Activated gamma-delta T cell treated with Interleukin-2 at 50 U/mL for 16 hours (primary cell): ENCODE results near the gene CTRL.
"Not testable (repeated sequence)": the region's sequence is repeated elsewhere in the genome, so short reads cannot be mapped to it uniquely, and the experiment has no call there.

Source experiments
- DNase-seq: peaks from one replicate; pipeline ENCODE4 v3.0.0-alpha.2; 2020

CTRL gene

DNA sequence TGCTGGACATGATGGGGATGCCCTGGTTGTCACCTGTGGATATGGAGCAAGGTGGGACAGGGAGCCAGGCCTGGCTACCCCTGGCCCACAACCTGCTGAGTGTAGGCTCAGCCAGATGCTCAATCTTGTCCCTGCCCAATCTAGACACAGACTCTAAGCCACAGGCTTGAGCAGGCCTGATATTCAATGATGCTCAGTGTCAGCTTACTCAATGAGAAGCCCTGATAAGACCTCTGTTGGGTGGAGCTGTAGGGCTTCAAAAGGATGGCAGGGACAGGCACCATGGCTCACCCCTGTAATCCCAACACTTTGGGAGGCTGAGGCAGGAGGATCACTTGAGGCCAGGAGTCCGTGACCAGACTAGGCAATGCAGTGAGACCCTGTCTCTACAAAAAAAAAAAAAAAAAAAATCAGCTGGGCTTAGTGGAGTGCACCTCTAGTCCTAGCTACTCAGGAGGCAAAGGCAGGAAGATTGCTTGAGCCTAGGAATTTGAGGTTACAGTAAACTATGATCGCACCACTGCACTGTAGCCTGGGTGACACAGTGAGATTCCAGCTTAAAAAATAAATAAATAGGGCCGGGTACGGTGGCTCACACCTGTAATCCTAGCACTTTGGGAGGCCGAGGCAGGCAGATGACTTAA is 8.9 kb upstream of the CTRL start:
- no peak for DNase-seq

DNA sequence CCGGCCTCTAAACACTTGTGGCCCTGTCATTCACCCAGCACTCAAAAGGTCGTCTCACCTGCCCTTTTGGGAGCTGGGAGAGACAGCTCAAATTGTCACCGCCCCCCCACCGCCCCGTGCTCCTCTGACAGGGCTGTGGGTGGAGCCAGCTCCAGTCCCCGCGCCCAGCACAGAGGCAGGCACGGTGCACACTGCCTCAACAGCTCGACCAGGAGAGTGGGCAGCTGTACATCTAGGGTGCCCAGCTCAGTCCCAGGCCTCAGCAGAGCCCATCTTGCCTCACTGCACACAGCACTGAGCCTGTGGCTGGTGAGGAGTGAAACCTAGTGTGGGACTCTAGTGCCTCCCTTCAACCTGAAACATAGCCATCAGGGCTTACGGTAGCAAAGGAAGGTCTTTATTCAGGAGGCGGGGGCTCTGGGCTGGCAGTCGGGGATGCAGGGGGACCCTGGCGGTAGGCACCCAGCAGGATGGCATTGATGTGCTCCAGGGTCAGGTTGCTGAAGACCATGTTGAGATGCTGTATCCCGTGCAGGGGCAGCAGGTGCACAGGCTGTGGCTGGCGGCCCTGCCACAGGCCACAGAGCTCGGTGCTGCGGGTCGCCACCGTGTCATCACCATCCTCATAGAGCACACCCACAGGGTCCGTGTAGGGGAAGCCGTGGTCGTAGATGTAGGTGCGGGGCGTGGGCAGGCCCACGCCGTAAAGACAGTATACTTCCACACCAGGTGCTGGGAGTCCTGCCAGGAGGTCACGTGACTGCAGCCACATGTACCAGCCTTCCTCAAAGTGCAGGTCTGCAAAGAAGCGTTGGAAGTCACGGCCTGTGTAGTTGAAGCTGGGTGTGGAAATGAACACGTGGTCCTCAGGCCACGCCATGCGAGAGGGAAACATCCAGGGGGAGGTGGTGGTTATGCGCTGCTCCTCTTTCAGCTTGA is 8.1 kb upstream of the CTRL start:
- DNase-seq = peak; percentile 37

DNA sequence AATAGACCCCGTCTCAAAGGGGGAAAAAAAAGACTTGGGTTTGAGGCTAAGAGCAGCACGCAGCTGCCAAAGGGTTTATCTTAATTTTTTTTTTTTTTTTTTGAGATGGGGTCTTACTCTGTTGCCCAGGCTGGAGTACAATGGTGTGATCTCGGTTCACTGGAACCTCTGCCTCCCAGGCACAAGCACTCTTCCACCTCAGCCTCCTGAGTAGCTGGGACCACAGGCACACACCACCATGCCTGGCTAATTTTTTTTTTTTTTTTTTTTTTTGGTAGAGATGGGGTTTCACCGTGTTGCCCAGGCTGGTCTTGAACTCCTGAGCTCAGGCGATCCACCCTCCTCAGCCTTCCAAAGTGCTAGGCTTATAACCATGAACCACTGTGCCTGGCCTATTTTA is 6.1 kb upstream of the CTRL start:
- DNase-seq = not testable (repeated sequence)

DNA sequence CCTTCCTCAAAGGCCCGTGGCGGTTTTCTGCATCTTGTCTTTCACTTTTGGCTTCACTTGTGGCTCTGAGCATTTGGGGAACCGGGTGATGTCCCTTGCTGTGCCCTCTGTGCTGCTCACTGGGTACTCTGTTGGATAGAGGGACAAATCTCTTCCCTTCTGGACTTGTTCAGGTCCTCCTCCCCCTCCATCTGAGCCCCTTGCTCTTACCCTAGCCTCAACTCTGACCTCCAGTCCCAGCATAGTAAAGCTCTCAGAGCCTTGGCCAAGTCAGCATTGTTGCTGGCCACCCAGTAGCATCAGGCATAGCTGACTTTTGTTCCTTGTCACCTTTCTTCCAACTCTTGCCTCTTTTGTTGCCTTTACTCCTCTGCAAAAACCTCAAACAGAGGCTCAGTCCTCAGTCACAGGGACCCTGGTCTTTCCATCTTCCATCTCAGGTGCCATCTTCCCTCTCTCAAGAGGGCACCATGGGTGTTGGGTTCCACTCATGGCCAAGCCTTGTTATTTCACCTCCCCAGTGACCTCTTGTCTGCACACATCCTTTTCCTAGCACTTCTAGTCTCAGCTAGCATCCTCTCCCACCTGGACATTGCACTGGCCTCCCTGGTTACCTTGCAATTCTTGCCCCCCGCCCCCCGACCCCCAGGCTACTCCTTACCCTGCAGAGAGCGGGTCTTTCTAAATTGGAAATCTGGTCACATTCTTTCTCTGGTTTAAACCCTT is 5.4 kb upstream of the CTRL start:
- DNase-seq = peak; percentile 76

DNA sequence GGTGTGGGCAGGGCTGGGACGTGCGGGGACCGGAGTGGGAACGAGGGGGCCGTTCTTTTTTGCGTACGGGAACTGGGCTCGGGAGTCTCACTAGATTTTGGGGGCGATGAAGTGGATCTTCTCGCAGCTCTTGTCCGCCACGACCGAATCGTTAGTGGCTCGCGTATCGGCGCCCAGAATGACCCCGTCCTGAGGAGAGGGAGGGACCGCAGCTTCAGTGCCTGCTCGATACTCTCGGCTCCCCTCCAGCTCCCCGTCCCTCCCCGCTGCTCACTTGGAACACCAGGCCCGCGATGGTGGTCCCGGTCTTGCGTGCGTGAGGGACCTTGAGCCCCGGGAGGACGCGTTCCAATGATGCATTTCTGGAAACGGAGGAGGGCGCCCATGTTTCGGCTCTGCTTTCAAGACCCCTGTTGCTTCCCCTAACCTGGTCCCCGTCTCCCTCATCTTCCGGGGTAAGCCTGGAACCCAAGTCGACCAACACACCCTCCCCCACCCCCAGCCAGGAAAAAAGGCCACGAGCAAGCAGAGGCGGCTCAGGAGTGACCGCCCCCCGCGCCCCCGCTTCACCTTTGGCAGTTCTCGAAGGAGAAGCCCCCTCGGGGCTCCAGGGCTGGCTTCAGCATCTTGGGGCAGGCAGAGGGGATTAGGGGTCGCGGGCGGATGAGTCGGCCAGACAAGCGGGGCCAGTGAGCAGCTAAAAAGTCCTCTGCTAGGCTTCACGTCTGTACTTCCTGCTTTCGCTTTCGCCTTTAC is 4.6 kb upstream of the CTRL start, which contains the start of gene PSMB10:
TSS of gene PSMB10 (minus strand) at position 727 of the 756 bp plus-strand sequence. CDS start at position 626, 101 bp downstream.
- peak; percentile 16 for DNase-seq

DNA sequence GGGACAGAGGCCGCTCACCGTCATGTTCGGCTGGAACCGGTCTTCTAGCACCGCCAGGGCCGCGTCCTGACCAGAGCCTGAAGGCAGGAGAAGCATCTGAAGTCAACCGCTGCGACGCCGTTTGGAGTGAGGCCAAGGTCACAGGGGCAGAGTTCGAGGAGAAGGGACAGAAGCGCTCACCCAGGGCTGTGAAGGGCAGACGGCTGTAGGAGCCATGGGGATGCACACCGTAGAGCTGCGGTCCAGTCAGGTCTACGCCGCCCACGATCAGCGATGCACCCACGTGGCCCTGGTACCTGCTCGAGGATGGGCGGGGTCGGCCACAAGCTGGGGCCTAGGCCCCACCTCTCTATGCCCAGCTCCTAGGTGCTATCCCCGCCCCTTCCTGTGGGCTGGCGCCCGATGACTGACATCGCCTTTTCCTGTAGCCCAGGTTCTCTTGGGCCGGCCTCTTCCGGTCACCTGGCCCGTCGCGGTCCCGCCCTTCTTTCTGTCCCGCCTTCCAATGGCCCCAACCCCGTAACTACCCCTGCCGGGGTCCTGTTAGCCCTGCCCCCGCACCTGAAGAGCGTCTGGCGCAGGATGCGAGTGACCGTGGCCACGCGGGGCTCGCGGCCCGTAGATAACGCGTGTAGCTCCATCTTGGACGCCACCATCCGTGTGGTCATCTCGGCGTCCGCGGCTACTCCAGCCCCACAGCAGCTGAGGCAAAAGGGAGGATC is 3.9 kb upstream of the CTRL start:
- peak; percentile 95 for DNase-seq

DNA sequence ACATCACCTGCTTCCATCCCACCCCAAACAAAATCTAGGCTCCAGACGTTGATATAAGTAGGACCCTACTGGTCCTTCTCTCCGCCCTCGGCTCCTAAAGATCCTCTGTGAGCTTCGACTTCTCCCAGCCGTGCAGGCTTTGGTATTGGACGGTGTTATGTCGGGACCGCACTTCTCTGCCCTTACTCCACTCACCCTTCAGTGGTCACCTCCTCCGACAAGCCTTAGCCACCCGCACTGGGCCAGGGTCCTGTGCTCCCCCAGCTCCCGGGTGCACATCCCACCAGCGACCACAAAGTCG is 3.4 kb upstream of the CTRL start:
- no peak for DNase-seq

DNA sequence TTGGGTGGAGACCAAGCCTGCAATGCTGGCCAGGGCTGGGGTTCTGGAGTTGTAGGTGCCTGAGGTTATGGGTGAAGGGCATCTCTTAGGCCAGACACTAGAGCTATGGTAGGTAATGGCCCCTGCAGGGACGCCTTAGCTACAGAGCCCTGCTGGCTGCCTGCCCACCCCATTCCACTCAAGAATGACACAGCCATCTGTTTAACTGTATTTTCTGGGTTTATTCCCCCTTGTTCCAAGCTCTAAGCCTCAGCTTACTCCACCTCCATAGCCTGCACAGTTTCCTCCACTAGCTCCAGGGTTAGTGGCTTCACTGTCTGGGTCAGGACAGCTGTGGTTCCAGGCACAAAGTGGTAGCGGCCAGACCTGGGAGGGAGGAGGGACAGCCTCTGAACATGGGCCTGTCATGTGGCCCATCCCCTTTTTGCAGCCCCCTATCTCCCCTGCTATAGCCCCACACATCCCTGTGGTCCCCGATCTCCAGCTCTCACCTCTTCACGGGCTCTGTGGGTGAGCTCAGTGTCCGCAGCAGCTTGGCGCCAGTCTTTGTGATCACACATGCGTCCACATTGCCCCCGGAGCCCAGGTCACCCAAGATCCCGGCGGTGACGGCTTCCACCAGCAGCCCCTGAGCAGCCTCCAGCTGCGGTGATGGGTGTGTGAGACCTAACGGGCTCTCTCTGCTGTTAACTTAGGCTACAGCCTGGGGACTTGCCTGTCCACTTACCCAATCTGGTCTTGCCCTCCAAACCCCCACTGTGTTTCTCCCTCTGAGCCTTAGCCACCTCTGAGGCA is 2.8 kb upstream of the CTRL start:
- DNase-seq = no peak

DNA sequence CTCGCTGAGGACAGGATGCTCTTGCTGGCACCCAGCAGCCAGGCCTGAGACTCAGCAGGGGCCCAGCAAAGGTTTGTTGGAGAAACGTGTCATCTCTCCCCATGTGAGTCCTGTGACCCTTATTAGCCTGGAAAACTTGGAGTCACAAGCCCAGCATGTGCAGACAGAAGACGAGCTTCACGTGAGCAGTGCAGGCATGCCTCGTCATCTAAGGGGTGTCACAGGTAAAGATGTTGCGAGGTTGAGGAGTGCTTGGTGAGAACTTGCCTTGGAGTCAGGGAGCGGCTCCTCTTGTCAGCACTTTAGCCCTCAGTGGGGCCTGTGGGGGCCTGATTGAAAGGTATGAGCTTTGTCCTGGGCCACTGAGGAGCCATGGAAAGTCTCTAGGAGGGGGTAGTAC is 2.1 kb upstream of the CTRL start:
- DNase-seq = no peak

DNA sequence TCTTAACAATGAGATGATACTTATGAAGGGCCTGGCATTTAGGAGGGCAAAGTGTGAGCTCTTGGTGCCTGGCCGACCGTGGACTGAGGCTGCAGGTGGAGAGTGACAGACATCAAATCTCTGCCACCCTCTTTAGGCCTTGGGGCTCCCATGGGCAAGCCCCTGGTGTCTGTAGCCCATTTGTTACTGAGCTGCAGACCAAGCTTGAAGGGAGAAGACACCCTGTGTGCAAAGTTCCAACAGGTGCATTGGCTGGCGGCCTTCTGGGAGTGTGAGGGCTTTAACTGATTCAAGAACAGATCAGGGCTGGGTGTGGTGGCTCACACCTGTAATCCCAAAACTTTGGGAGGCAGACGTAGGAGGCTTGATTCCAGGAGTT is 789 bp upstream of the CTRL start:
- DNase-seq = no peak

DNA sequence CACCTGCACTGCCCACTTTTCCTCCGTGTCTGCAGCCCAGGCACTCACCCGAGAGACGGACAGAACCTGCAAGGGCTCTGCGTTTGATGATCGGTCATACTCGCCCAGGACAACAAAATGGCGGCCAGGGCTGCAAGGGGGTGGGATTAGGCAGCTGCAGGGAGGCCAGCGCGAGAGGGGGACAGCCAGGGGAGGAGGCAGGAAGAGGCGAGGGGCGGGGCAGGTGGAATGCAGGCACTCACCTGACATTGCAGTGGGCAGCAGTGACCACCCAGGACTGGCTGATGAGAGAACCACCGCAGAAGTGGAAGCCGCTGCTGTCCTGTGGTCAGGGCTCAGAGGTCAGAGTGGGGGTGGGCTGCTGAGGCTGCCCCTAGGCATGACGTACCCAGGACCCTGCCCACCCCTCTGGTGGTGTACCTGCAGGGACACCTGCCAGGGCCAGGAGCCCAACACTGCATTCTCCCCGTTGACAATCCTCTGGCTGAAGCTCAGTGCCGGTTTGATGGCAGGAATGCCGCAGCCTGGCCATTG is 917 bp downstream of the CTRL start:
- DNase-seq = no peak

DNA sequence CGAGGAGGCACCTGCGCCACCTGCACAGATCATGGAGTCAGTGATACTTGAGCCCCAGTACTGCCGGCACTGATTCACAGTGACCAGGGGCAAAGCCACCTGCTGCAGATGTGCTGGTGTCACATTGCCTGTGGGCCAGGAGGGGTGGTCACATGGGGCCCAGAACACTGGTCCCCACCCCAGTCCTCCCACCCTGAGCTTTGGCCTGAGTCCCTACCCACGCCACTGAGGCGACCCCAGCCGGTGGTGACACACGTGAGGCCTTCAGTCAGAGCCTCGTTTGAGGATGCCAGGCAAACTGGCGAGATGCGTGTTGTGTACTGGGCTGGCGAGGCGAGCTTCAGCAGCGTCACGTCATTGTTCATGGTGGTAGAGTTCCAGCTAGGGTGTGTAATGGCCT is 1.5 kb downstream of the CTRL start:
- DNase-seq = no peak

DNA sequence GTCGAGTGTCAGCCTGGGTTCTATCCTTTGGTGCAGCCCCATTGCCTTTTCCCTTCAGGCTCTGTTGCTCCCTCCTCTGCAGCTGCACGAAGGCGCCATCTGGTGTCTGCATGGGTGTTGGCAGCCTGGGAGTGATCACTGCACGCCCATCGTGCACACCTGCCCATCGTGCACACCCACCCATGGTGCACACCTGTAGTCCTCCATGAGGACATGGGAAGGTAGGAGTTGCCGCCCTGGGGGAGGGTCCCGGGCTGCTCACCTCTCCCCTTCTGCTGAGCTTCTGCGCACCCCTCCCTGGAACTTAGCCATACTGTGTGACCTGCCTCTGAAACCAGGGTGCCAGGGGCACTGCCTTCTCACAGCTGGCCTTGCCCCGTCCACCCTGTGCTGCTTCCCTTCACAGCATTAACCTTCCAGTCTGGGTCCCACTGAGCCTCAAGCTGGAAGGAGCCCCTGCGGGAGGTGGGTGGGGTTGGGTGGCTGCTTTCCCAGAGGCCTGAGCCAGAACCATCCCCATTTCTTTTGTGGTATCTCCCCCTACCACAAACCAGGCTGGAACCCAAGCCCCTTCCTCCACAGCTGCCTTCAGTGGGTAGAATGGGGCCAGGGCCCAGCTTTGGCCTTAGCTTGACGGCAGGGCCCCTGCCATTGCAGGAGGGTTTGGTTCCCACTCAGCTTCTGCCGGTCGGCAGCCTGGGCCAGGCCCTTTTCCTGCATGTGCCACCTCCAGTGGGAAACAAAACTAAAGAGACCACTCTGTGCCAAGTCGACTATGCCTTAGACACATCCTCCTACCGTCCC is 2.9 kb downstream of the CTRL start:
- DNase-seq = peak; percentile 70

DNA sequence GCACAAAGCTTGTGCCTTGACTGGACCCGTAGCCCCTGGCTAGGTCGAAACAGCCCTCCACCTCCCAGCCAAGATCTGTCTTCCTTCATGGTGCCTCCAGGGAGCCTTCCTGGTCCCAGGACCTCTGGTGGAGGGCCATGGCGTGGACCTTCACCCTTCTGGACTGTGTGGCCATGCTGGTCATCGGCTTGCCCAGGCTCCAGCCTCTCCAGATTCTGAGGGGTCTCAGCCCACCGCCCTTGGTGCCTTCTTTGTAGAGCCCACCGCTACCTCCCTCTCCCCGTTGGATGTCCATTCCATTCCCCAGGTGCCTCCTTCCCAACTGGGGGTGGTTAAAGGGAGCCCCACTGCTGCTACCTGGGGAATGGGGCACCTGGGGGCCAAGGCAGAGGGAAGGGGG is 3.5 kb downstream of the CTRL start:
- no peak for DNase-seq

DNA sequence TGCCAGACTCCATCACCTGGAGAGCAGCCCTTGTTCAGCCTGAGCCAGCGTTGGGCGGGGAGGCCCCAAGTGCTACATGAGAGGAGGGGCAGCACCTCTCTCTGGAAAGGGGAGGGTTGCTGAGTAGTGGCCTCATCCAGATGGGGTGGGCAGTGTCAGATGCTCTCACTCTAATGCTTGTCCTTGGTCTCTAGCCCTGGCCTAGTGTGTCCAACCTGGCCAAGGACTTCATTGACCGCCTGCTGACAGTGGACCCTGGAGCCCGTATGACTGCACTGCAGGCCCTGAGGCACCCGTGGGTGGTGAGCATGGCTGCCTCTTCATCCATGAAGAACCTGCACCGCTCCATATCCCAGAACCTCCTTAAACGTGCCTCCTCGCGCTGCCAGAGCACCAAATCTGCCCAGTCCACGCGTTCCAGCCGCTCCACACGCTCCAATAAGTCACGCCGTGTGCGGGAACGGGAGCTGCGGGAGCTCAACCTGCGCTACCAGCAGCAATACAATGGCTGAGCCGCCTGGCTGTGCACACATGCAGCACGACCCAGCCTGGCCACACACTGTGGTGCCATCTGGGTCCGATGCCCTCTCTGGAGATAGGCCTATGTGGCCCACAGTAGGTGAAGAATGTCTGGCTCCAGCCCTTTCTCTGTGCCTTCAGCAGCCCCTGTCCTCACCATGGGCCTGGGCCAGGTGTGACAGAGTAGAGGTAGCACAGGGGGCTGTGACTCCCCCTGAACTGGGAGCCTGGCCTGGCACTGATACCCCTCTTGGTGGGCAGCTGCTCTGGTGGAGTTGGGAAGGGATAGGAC is 4.3 kb downstream of the CTRL start:
- DNase-seq = no peak

DNA sequence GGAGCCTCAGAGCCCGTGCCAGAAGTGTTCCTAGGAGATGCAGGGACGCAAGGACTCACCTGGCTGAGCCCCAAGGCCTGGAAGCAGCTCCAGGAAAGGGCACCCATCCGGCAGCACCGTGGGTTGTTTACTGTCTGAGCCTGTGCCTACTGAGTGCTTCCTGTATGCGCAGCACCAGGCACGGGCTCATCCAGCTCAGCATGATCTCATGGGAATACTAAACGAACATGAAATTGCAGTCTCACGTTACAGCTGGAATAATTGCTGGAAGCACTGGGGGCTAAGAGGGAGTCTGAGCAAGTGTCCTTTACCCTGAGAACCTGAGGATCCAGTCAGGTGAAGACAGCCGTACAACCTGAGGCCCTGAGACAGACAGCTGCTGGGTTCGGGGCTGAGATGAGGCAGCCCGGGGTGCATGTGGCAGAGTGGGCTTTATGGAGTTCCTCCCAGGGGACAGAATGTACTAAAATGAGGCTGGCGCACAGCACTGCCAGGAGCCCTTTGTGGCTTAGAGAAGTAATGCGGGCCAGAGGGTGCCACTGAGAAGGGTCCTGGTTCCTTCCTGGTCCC is 5.4 kb downstream of the CTRL start:
- DNase-seq = no peak

DNA sequence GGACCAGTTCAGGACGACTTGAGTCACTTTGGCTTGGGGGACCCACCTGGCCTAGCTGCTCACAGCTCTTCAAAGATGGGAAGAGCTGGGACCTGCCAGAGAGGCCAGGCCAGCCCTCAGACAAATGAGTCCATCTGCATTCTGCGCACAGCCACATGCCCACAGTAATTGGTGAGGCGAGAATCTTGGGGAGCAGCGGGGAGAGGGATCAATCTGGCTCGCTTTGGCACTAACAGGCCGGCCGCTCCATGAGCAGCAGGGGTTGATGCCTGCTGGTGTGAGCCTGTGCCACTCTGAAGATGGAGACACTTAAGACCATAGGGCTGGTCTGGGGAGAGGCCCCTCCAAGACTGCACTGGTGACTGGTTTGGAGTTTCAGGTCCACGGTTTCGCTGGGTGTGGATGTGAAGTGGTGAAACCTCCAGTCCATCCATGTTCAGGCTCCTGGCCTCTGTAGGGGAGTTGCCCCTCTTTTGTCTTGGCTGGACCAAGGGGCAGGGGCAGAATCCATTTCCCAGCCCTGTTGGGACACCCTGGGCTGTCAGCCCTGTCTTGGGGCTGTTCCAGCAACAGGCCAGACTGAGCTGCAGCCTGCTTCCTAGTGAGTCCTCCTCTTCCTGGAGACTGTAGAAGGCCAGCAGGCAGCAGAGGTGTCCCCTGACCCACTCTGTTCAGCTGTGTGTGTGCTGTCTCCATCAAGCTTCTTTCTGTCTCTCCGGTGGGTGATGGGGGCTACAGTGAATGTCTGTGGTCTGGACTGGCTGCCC is 7.3 kb downstream of the CTRL start:
- no peak for DNase-seq

DNA sequence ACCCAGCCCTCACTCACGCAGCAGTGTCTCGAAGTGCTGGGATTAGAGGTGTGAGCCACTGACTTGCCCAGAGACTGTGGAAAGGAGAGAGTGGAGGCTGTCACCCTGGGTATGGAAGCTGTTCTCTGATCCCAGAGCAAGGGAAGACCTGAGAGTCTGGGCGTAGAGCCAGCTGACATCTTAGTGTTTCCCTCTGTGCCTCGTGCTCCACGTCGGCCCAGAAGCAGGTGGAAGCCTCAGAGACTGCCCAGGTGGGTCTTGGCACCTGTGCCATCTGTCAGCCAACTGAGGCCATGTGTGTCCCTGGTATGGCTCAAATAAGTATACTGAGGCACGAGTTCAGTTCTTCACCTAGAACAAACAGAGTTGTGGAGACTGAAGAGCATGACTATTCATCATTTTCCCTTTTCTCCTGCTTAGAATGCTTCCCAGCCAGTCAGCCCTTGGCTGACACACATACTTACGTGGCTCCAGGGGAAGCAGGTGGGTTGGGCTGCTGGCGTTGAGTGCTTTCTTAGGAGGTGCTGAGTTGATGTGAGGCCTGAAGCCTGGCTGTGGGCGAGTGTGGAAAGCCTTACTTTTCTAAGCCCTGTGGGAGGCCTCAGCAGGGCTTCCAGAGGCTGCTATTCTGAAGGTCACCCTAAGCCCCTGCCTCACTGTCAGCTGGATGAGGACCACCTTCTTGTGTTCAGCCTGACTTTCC is 8.1 kb downstream of the CTRL start:
- no peak for DNase-seq
